HEK293T (cell line): ENCODE results near the gene MRFAP1.

Experiments used
- BHLHE40 ChIP-seq: fragments of 450-650 bp; IDR thresholded peaks from 2 replicates; pipeline ENCODE4 v1.6.1; 2016; ENCODE audit warnings: mild to moderate bottlenecking, moderate library complexity, borderline replicate concordance
- CTBP1 ChIP-seq: fragments of 450-650 bp; IDR thresholded peaks from 2 replicates; pipeline ENCODE4 v1.6.1; 2016; ENCODE audit warnings: borderline replicate concordance
- ELF4 ChIP-seq: fragments of 450-650 bp; IDR thresholded peaks from 2 replicates; pipeline ENCODE4 v1.6.1; 2017; ENCODE audit warnings: antibody characterized with exemption
- FOXK2 ChIP-seq: fragments of 450-650 bp; IDR thresholded peaks from 2 replicates; pipeline ENCODE4 v1.6.1; 2016; ENCODE audit warnings: mild to moderate bottlenecking
- FOXM1 ChIP-seq: fragments of 450-650 bp; IDR thresholded peaks from 2 replicates; pipeline ENCODE4 v1.6.1; 2017; ENCODE audit warnings: mild to moderate bottlenecking, borderline replicate concordance
- L3MBTL2 ChIP-seq: fragments of 450-650 bp; conservative IDR thresholded peaks from 2 replicates; pipeline ENCODE4 v1.6.1; 2016; ENCODE audit warnings: mild to moderate bottlenecking
- SP1 ChIP-seq: fragments of 450-650 bp; IDR thresholded peaks from 2 replicates; pipeline ENCODE4 v1.6.1; 2017
- SUZ12 ChIP-seq: fragments of 450-650 bp; IDR thresholded peaks from 2 replicates; pipeline ENCODE4 v1.6.1; 2016; ENCODE audit warnings: mild to moderate bottlenecking
- ZNF384 ChIP-seq: fragments of 450-650 bp; IDR thresholded peaks from 2 replicates; pipeline ENCODE4 v1.6.1; 2016

GRCh38 chr4:6676722-6677558 is 36.5 kb downstream of the MRFAP1 start:
- no peak for TF ChIP-seq CTBP1
- TF ChIP-seq SP1: no peak
- no peak for TF ChIP-seq FOXK2
- TF ChIP-seq ELF4: no peak
- TF ChIP-seq FOXM1: no peak
- TF ChIP-seq SUZ12: no peak
- TF ChIP-seq ZNF384: no peak
- TF ChIP-seq BHLHE40: no peak
- TF ChIP-seq L3MBTL2: no peak
